Astrocyte of the cerebellum (primary cell): ENCODE results near the gene RHOT2.

Source experiments
- DNase-seq: peaks from one replicate; pipeline ENCODE4 v3.0.0-alpha.2; 2011; ENCODE audit warnings: low read depth
- H3K4me3 ChIP-seq: 2 replicates; pipeline ENCODE4 v1.5.1; 2011; ENCODE audit warnings: mild to moderate bottlenecking, low read depth, low read length, moderate library complexity
- CTCF ChIP-seq: IDR thresholded peaks from 2 replicates; pipeline ENCODE4 v1.5.1; 2012; ENCODE audit warnings: low read length, low read depth, moderate library complexity, mild to moderate bottlenecking; ENCODE audit errors: missing control alignments
- in situ Hi-C: cut with HindIII; loops from 2 replicates; pipeline ENCODE4 v1.10.0; 2017; ENCODE audit warnings: low sequenced_read_pairs

RHOT2 gene

GRCh38 chr16:629185-629832 lies 38.6 kb upstream of the RHOT2 start:
- in situ Hi-C loops = no loop called here
- no peak overlapping the region for H3K4me3 ChIP-seq
- no peak for DNase-seq
- no peak for TF ChIP-seq CTCF

- no peak for DNase-seq
- TF ChIP-seq CTCF = no peak
- in situ Hi-C loops = no loop called here
- no peak overlapping the region for H3K4me3 ChIP-seq
Measured at GRCh38 chr16:629833-630248, 38.1 kb upstream of the RHOT2 start.

GRCh38 chr16:630249-630814 lies 37.6 kb upstream of the RHOT2 start:
- in situ Hi-C loops = no loop called here
- TF ChIP-seq CTCF = no peak
- no peak for DNase-seq
- H3K4me3 ChIP-seq = no peak overlapping the region

- no peak for TF ChIP-seq CTCF
- H3K4me3 ChIP-seq = no peak within 1 kb of the TSS
- DNase-seq = no peak
- in situ Hi-C loops = no loop called here
Measured at GRCh38 chr16:630815-631405, 37.0 kb upstream of the RHOT2 start, which contains the start of gene WFIKKN1. Gene WFIKKN1, plus strand, starts transcription at chr16:630985. Its CDS starts 269 bp downstream, at chr16:631254.

- no peak for DNase-seq
- in situ Hi-C loops = no loop called here
- no peak for TF ChIP-seq CTCF
- no peak overlapping the region for H3K4me3 ChIP-seq
Measured at GRCh38 chr16:631808-632358, 36.0 kb upstream of the RHOT2 start.

GRCh38 chr16:632486-633335 lies 35.2 kb upstream of the RHOT2 start:
- H3K4me3 ChIP-seq = no peak overlapping the region
- TF ChIP-seq CTCF = no peak
- no peak for DNase-seq
- in situ Hi-C loops = no loop called here
